Spleen (tissue), 7 donors: ENCODE data around the gene TGDS.

Source experiments
- POLR2A ChIP-seq, 3 donors: fragments of 450-650 bp; IDR thresholded peaks; one replicate each; pipeline ENCODE4 v1.5.1; 2017; ENCODE audit warnings: antibody characterized with exemption in 3 of 3, mild to moderate bottlenecking in 1 of 3
- POLR2AphosphoS5 ChIP-seq, 3 donors: sonication (generic); formaldehyde crosslinking; IDR thresholded peaks; one replicate each; pipeline ENCODE4 v1.5.1; 2017; ENCODE audit warnings: antibody characterized with exemption in 3 of 3
- TF ChIP-seq, protein P1 (sequence below), 11 experiments: fragments of 200-600 bp in 7 of 11; fragments of 450-650 bp in 4 of 11; sonication (generic) in 4 of 11; IDR thresholded peaks in 8 of 11; conservative IDR thresholded peaks in 3 of 11; 1 replicate in 7 of 11; 2 replicates in 4 of 11; pipeline versions ENCODE4 v1.4.0 to v1.8.0; 2016 to 2021; ENCODE audit warnings: antibody characterized with exemption in 11 of 11, inconsistent platforms in 4 of 11, mild to moderate bottlenecking in 1 of 11
- donor health status: DM: no; HTN: no; CAD: no; lungs with moderate emphysema.
- donor health status: DM: no; HTN: no; CAD: no.
- donor health status: DM: no; HTN: no; CAD: no.

DNA sequence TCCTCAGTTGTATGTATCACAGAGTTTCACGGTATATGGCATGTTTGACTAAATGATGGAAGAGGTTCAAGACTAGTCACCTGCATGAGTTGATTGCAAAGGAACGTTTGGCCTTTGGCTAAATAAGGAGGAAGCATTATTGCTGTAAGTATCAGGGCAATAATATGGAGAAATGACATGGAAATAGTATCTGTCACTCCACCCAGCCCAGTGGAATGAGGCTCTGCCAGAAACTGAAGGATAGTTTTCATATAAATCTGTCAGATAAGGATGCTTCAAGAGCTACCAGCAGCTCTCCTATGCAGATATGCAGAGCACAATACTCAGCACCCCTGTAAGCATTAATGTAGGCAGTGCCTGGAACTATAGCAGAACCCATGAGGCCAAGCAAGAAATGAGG, 60.7 kb downstream of the TGDS start:
- TF ChIP-seq POLR2A (IDR thresholded peaks at IDR 0.05) (no peak), POLR2AphosphoS5 (IDR thresholded peaks at IDR 0.05) (no peak)
- TF ChIP-seq, protein P1, sequence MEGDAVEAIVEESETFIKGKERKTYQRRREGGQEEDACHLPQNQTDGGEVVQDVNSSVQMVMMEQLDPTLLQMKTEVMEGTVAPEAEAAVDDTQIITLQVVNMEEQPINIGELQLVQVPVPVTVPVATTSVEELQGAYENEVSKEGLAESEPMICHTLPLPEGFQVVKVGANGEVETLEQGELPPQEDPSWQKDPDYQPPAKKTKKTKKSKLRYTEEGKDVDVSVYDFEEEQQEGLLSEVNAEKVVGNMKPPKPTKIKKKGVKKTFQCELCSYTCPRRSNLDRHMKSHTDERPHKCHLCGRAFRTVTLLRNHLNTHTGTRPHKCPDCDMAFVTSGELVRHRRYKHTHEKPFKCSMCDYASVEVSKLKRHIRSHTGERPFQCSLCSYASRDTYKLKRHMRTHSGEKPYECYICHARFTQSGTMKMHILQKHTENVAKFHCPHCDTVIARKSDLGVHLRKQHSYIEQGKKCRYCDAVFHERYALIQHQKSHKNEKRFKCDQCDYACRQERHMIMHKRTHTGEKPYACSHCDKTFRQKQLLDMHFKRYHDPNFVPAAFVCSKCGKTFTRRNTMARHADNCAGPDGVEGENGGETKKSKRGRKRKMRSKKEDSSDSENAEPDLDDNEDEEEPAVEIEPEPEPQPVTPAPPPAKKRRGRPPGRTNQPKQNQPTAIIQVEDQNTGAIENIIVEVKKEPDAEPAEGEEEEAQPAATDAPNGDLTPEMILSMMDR (IDR thresholded peaks at IDR 0.05 in 8 of 11, conservative IDR thresholded peaks at IDR 0.05 in 3 of 11), result no peak
